Cerebellar nuclear complex (tissue), 1 donor: ENCODE measurements around the gene SYNE1.
A peak's percentile ranks its signal among the peaks of the same experiment; 100 is the strongest.
"Not testable (repeated sequence)": the region's sequence is repeated elsewhere in the genome, so short reads cannot be mapped to it uniquely, and the experiment has no call there.

Experiments used
- DNase-seq, 2 experiments: peaks; one replicate each; lab custom pipeline; 2025; lab: John Stamatoyannopoulos, UW

The SYNE1 gene

GRCh38 chr6:152637296-152638047 lies at the start of gene SYNE1:
TSS of gene SYNE1 (minus strand) at chr6:152637362. CDS start at chr6:152628331, 9,031 bp downstream.
- no peak for DNase-seq

GRCh38 chr6:152685819-152686218 lies 48.7 kb upstream of the SYNE1 start:
- no peak for DNase-seq

- DNase-seq: not testable (repeated sequence)
Measured at GRCh38 chr6:152682935-152683334, 45.8 kb upstream of the SYNE1 start.

GRCh38 chr6:152682141-152682540 lies 45.0 kb upstream of the SYNE1 start:
- no peak for DNase-seq

GRCh38 chr6:152680879-152681517 lies 43.8 kb upstream of the SYNE1 start:
- DNase-seq: no peak

- no peak for DNase-seq
Measured at GRCh38 chr6:152680151-152680550, 43.0 kb upstream of the SYNE1 start.

GRCh38 chr6:152673236-152673635 lies 36.1 kb upstream of the SYNE1 start:
- no peak for DNase-seq

GRCh38 chr6:152671171-152671570 lies 34.0 kb upstream of the SYNE1 start:
- no peak for DNase-seq

- DNase-seq: no peak
Measured at GRCh38 chr6:152669895-152670294, 32.7 kb upstream of the SYNE1 start.

GRCh38 chr6:152661776-152662175 lies 24.6 kb upstream of the SYNE1 start:
- no peak for DNase-seq

GRCh38 chr6:152651986-152652385 lies 14.8 kb upstream of the SYNE1 start:
- DNase-seq: no peak

GRCh38 chr6:152648105-152648504 lies 10.9 kb upstream of the SYNE1 start:
- peak; percentile 20 to 34 for DNase-seq

- not testable (repeated sequence) for DNase-seq
Measured at GRCh38 chr6:152646732-152647131, 9.6 kb upstream of the SYNE1 start.

GRCh38 chr6:152642578-152643375 lies 5.6 kb upstream of the SYNE1 start:
- peak in 1 of 2 experiments; percentile 69 for DNase-seq

- no peak for DNase-seq
Measured at GRCh38 chr6:152636609-152637295, 410 bp downstream of the SYNE1 start.

GRCh38 chr6:152636021-152636608 lies 1.0 kb downstream of the SYNE1 start:
- DNase-seq: peak; percentile 60 to 82

GRCh38 chr6:152634773-152635172 lies 2.4 kb downstream of the SYNE1 start:
- peak in 1 of 2 experiments; percentile 36 for DNase-seq

- DNase-seq: no peak
Measured at GRCh38 chr6:152632121-152632782, 4.9 kb downstream of the SYNE1 start.

GRCh38 chr6:152631376-152631775 lies 5.8 kb downstream of the SYNE1 start:
- no peak for DNase-seq

- DNase-seq: no peak
Measured at GRCh38 chr6:152630832-152631231, 6.3 kb downstream of the SYNE1 start.

- DNase-seq: no peak
Measured at GRCh38 chr6:152625213-152625612, 11.9 kb downstream of the SYNE1 start.
